Transverse colon (tissue), 3 donors: ENCODE data around the gene MRPS18B.

Experiments
- EP300 ChIP-seq: sonication (generic); formaldehyde crosslinking; IDR thresholded peaks from one replicate; pipeline ENCODE4 v1.6.1; 2017; ENCODE audit warnings: antibody characterized with exemption, low read depth
- POLR2A ChIP-seq: fragments of 450-650 bp; IDR thresholded peaks from one replicate; pipeline ENCODE4 v1.6.1; 2016; ENCODE audit warnings: antibody characterized with exemption, mild to moderate bottlenecking, moderate library complexity
- TF ChIP-seq, protein P1 (sequence below), 5 experiments: fragments of 200-600 bp in 3 of 5; fragments of 450-650 bp in 2 of 5; sonication (generic) in 3 of 5; IDR thresholded peaks; 1 replicate in 2 of 5; 2 replicates in 3 of 5; pipeline ENCODE4 v1.5.1; 2016 to 2017; ENCODE audit warnings: antibody characterized with exemption in 5 of 5, inconsistent platforms in 3 of 5, mild to moderate bottlenecking in 2 of 5, moderate library complexity in 1 of 5

DNA sequence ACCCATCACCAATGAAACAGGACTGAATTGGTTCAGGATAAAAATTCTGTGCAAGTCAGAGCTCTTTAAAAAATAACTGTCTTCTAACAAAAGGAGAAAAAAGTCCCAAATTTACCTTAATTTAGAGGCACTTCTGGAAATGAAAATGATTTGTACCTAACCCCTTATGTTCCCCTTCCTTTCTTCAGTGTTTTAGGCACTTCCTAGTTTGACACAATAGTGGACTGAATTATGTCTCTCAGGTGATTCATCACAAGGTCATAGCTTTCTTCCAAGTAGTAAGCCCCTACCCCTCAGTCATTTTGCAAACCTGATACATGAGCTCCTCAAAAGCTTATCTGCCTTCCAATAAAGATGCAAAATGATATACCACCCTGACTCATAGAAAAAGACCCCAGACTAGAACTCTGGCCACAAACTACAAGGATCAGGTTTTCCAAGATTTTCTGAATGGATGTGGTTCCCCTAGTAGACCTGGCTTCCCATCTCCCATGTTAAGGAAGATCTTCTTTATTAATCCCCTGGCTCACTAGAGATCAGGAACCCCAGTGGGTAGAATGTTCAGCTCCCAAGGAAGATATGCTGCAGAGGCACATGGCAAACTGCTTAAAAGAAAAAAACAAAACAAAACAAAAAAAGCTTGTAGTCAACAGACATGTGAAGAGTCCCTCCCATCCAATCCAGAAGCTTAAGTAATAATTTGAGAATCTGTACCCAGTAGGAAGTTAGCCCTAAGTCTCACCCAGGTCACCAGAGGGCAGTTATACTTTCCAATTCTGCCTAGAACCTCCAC lies 4.2 kb upstream of the MRPS18B start:
- TF ChIP-seq, protein P1, sequence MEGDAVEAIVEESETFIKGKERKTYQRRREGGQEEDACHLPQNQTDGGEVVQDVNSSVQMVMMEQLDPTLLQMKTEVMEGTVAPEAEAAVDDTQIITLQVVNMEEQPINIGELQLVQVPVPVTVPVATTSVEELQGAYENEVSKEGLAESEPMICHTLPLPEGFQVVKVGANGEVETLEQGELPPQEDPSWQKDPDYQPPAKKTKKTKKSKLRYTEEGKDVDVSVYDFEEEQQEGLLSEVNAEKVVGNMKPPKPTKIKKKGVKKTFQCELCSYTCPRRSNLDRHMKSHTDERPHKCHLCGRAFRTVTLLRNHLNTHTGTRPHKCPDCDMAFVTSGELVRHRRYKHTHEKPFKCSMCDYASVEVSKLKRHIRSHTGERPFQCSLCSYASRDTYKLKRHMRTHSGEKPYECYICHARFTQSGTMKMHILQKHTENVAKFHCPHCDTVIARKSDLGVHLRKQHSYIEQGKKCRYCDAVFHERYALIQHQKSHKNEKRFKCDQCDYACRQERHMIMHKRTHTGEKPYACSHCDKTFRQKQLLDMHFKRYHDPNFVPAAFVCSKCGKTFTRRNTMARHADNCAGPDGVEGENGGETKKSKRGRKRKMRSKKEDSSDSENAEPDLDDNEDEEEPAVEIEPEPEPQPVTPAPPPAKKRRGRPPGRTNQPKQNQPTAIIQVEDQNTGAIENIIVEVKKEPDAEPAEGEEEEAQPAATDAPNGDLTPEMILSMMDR (IDR thresholded peaks at IDR 0.05) = no peak
- TF ChIP-seq EP300 (no peak), POLR2A (no peak)
